NK-92 (cell line): ENCODE results near the gene ANKRD12.
A peak's percentile ranks its signal among the peaks of the same experiment; 100 is the strongest.
"Not testable (repeated sequence)": the region's sequence is repeated elsewhere in the genome, so short reads cannot be mapped to it uniquely, and the experiment has no call there.

Source experiments
- DNase-seq: peaks from one replicate; lab custom pipeline; 2025; ENCODE audit not compliant: unreplicated experiment; lab: John Stamatoyannopoulos, UW

The ANKRD12 gene

DNA sequence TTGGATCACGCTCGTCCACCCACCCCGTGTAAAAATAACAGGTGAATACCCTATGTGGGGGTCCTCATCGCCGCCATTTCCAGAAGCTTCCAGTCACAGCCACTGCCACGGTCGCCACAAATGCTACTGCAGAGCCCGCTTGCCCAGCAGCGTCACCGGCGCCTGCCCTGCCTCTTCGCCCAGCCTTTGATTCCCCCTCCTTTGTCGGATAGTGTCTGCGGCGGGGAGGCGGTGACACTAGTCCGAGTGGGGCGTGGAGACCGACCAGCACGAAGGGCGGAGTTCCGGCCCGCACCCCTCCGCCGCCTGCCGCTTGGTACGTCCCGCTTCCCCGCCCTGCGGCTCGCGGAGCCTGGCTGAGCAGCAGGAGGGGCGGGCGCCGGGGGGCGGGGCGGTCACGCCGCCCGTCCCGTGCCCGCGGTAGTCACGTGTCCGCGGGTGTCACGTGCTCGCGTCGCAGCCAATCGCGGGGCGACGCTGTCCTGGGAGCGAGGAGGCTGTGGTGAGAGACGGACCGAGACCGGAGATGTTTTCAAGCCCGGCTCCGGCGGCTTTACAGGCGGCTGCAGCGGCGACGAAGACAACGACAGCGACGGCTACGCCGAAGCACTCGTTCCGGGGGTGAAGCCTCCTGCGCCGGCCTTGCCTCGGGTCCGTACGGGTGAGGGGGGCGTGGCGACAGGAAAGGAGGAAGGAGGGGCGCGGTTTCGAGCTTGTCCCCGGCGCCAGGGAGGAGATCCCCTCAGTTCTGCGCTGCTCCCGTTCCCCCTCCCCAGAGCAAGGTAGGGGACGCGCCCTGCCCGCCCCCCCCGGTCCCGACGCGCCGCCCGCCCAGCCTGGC is at the start of gene ANKRD12:
Gene ANKRD12 (plus strand): TSS at position 467 of the 841 bp plus-strand sequence. CDS start 45,652 bp downstream, outside the sequence.
- DNase-seq, result peak; percentile 69

DNA sequence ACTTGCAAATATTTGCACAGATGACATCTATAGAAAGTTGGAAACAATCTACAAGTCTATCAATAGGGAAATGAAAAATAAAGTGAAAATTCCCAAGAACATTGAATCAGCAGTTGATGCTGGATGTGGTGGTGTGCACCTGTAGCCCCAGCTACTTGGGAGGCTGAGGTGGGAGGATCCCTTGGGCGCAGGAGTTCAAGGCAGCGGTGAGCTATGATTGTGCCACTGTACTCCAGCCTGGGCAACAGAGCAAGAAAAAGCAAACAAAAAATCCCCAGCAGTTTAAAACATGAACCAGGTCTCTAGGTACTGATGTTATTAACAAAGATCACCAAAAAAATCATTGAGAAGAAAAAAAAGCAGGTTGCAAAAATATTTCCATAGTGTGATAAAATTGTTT is 49.4 kb upstream of the ANKRD12 start:
- no peak for DNase-seq

- DNase-seq, result no peak
These were observed 48.3 kb upstream of the ANKRD12 start for GRCh38 chr18:9088252-9088651.

GRCh38 chr18:9088727-9089126 is 47.9 kb upstream of the ANKRD12 start:
- not testable (repeated sequence) for DNase-seq

DNA sequence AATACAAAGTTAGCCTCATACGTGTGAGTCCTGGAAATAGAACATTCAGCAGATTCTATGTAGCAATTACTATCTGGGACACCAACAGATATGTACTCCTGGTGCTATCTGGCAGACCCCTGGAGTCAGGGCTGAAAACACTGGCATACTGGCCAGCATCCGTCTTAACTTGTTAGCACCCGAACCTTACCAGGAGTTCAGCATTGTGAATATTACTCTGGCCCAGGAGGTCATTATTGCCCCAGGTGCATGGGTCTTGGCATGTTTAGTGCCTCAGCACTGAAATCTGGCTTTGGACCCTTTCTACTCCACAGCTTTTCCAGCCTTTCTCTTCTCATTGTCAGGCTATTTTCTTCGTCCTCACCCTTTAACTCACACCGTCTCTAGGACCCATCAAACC is 46.0 kb upstream of the ANKRD12 start:
- no peak for DNase-seq

GRCh38 chr18:9091066-9091476 is 45.5 kb upstream of the ANKRD12 start:
- no peak for DNase-seq

- no peak for DNase-seq
These were observed 43.9 kb upstream of the ANKRD12 start for GRCh38 chr18:9092665-9093064.

DNA sequence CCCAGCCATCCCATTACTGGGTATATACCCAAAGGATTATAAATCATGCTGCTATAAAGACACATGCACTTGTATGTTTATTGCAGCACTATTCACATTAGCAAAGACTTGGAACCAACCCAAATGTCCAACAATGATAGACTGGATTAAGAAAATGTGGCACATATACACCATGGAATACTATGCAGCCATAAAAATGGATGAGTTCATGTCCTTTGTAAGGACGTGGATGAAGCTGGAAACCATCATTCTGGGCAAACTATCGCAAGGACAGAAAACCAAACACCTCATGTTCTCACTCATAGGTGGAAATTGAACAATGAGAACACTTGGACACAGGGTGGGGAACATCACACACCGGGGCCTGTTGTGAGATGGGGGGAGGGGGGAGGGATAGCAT is 43.5 kb upstream of the ANKRD12 start:
- DNase-seq, result not testable (repeated sequence)

- no peak for DNase-seq
These were observed 42.0 kb upstream of the ANKRD12 start for GRCh38 chr18:9094307-9095226.

DNA sequence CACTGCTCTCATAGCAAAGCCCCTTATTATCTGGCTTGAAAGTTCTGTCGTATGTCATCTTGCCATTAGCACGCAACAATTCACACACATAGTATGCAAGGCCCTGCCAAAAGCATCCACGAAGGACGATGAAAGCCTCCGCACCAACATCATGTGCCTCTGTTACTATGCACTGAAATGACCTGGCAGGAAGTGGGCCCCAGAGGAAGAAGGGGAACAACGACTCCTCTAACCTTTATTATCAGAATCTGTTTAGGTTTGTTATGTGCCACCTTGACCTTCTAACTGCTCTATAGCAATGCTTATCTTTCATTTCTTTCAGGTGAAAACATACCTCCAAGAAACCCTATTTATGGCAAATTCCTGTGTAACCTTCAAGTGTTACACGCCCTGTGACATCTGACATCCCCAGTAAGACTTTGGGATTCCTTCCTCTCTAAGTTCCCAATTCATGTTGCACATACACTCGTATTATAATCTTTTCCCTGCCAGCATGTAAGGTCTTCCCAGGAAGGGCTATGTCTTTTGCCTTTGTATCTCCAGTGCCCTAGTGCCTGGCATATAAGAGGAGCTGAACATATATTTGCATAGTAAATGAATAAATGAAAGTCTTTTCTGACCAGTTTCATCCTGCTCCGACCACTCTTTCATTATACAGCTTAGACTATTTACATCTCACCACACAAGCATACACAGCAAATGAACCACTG is 41.1 kb upstream of the ANKRD12 start:
- DNase-seq, result no peak

- DNase-seq, result no peak
These were observed 40.6 kb upstream of the ANKRD12 start for GRCh38 chr18:9096007-9096371.

DNA sequence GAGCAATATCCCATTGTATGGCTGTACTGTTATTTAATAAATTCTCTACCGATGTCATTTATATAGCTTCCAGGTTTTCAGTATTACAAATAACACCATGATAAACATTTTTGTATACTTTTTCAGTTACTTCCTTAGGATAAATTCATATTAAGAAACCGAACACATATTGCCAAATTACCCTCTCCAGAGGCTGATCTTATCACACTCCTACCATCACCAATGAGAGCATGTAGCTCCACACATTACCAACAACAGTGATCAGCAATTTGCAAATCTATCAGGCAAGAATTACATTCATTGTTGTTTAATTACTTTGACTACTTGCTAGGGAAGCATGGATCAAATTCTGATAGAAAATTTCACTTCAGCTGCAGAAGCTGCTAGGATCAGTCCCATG is 39.9 kb upstream of the ANKRD12 start:
- no peak for DNase-seq

DNA sequence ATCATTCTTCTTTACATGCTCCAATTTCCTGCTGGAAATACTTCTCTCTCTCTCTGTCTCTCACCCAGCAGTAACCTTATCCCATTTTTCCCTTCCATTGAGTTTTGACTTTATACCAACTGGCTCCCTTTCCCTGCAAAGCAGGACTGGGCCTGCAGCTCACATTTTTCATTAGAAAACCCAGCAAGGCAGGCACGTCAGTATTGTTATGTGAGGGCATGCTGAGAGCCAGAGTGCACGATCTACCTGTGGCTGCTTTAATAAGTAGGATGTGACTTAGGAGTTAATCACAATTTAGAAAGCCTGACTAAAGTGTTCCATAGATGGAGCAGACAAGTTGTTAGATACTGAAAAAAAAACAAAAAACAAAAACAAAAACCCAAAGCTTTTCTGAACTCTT is 39.2 kb upstream of the ANKRD12 start:
- DNase-seq, result no peak

DNA sequence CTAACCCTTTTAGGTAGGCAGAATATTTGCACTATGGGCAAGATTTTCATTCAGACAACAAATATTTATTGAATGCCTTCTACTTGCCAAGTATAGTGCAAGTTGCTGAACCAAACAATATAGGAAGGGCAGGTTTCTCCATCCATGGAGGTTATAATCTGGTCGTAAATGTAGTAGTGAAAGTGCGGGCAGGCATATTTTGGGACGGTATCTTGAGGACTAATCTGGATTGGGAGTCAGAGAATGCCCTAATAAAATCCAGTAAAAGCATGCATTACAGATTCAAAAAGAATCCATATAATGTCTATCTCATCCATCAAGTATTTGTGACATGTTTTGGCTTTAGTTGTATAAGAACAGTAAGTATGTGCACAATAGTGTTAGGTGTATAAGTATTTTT is 35.8 kb upstream of the ANKRD12 start:
- no peak for DNase-seq

- DNase-seq, result no peak
These were observed 34.7 kb upstream of the ANKRD12 start for GRCh38 chr18:9101730-9102507.

DNA sequence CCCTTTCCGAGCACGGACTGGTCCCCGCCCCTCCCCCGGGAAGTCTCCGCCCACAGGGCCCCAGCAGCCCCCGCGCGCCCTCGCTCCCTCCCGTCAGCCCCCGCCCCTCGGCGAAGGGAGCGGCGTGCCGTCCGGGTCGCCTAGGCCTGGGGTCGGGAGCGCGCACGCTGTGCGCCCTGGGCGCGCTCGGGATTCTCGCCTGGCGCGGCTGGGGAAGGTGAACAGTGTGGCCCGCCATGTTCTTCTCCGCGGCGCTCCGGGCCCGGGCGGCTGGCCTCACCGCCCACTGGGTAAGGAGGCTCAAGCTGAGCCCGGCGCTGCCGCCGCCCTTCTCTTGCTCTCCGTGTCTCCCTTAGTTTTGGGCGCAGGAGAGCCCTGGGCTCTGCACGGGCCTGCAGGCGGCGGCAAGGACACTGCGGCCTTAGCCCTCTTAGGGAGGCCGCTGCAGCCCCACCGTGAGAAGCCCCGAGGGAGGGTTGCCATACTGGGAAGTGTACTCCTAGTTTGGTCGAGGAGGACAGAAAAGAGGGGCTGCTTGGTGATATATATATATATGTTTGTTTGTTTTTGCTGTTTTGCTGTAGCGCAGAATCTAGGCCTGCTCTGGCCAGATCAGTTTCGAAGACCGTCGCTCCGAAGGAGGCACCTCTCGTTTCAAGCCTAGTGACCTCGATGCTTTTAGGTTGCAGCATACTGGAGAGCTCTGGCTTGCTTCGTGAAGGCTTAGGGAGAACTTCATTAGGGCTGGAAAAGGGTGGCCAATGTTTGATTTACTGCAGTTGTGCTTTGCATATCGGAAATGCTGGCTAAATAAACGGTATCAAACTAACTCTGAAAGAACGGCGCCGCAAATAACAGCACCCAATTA is 33.8 kb upstream of the ANKRD12 start, which contains the start of gene NDUFV2:
Gene NDUFV2 (plus strand): TSS at position 192 of the 868 bp plus-strand sequence. CDS start 45 bp downstream, at position 237.
- peak; percentile 68 for DNase-seq

DNA sequence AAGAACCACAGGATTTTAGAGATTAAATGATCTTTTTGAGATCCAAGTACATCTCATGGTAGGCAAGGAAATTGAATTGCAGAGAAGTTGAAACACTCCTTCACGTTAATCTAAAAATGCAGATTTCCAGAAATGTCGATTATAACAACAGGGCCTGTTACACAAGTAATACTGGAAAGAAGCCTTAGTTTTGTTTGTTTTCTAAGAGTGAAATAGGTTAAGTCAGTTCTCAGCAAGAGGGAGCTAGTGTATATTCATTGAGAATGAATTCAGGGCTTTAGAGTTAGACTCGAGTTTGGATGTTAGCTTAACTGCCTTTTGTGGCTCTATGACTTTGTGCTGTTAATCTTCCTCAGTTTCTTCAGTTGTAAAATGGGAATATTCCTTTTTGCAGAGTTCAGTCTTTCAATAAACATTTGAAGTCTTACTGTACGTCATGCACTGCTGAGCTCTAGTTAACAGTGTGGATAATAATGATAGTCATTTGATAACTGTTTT is 33.2 kb upstream of the ANKRD12 start:
- no peak for DNase-seq

DNA sequence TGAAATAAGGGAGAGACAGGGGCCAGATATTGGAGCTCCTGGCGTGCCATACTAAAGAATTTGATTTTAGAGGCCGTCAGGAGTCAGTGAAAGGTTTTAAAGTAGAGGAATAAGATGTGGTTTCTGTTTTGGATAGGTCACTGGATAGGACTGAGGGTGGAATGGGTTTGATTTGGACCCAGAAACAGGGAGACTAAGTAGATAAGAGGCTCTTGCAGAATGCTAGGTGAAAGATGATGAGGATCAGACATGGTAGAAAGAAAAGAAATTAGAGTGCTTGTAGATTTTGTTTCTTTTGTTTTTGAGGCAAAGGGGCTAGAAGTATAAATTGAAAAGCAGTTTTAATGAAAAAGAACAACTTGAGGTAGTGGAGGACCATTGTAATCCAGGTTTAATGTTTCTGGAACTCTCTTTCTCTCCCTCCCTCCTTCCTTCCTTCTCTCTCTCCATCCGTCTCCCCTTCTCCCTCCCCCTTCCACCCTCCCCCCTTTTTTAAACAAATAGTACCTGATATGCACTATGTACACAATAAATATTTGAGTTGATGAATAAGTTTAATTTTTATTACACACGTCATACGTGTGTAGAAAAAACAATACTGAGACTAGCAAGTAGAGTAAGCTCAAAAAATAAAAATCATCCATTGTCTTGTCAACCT is 32.2 kb upstream of the ANKRD12 start:
- no peak for DNase-seq

DNA sequence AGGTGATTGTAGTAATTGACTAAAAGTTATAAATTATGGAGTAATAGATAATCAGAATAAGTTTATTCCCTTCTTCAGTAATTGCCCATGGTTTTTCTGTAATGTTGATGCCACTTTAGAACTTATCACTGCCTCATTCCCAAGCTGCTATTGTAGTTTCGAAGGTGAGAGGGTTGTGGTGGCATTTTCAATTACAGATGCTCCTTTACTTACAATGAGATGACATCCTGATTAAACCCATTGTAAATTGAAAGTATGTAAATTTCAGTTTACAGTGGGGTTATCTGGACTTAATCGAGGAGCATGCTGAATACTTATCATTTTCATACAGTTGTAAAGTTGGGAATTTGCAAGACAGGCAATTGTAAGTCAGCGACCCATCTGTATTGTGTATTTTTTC is 31.2 kb upstream of the ANKRD12 start:
- no peak for DNase-seq
